ENCODE results near the gene CLIC5. TPM values are rescaled to one million over a fixed set of nuclear protein-coding genes. Genes with fewer than 3 reads are reported as not detected.

CLIC5 gene
- polyA plus RNA-seq, 1 donor from 2014 or later, result 0.22 TPM

GRCh38 chr6:45959534-45960145, 56.0 kb downstream of the CLIC5 start:
- H3F3A ChIP-seq (ENCODE audit: insufficient read depth, low read length, poor library complexity, severe bottlenecking), result no peaks in the 10 kb centered on the region
- H3K4me3 ChIP-seq (ENCODE audit: low read length), result no peak overlapping the region
- no peak overlapping the region for H3K9ac ChIP-seq (ENCODE audit: low read length)
- no peak overlapping the region for H3K27ac ChIP-seq (ENCODE audit: low read length)
- H3K4me2 ChIP-seq (ENCODE audit: low read length), result no peak overlapping the region
- TF ChIP-seq EZH2 (IDR thresholded peaks at IDR 0.05; ENCODE audit: borderline replicate concordance, insufficient read depth, low read length, poor library complexity, severe bottlenecking), result no peak
- TF ChIP-seq EP300 (conservative IDR thresholded peaks at IDR 0.05; ENCODE audit: poor library complexity, severe bottlenecking), result no peak
- TF ChIP-seq MXI1 (conservative IDR thresholded peaks at IDR 0.05; ENCODE audit: poor library complexity, severe bottlenecking), result no peak
- no peak for TF ChIP-seq REST (IDR thresholded peaks at IDR 0.05; ENCODE audit: borderline replicate concordance)
- TF ChIP-seq CTCF (IDR thresholded peaks at IDR 0.05; ENCODE audit: poor library complexity, severe bottlenecking), result no peak
- TF ChIP-seq TAF1 (IDR thresholded peaks at IDR 0.05; ENCODE audit: low read depth), result no peak
- TF ChIP-seq POLR2AphosphoS5 (IDR thresholded peaks at IDR 0.05), result no peak
- TF ChIP-seq SMC3 (conservative IDR thresholded peaks at IDR 0.05; ENCODE audit: poor library complexity), result no peak
- TF ChIP-seq RAD21 (conservative IDR thresholded peaks at IDR 0.05), result no peak
- no peaks in the 10 kb centered on the region for H3K9me3 ChIP-seq (ENCODE audit: low read length)
- H3K79me2 ChIP-seq (replicated peaks; ENCODE audit: insufficient read depth, low read length), result no peaks in the 10 kb centered on the region
- H3K36me3 ChIP-seq (ENCODE audit: insufficient read depth, low read length), result no peaks in the 10 kb centered on the region
- H3K9me2 ChIP-seq (ENCODE audit: insufficient read depth, low read length), result no peaks in the 10 kb centered on the region
- no peak overlapping the region for H2AFZ ChIP-seq (ENCODE audit: low read depth, low read length)
- no peaks in the 10 kb centered on the region for H4K20me1 ChIP-seq (ENCODE audit: insufficient read depth)
- H3K27me3 ChIP-seq (ENCODE audit: insufficient read depth, low read depth, low read length), result no peaks in the 10 kb centered on the region

GRCh38 chr6:45956663-45957062, 59.0 kb downstream of the CLIC5 start:
- Histone ChIP-seq H2AFZ (ENCODE audit: low read depth, low read length) (no peak overlapping the region), H3K36me3 (ENCODE audit: insufficient read depth, low read length) (no peaks in the 10 kb centered on the region), H3K4me3 (ENCODE audit: low read length) (no peak overlapping the region), H3K4me2 (ENCODE audit: low read length) (no peak overlapping the region), H3F3A (ENCODE audit: insufficient read depth, low read length, poor library complexity, severe bottlenecking) (no peaks in the 10 kb centered on the region), H3K9me3 (ENCODE audit: low read length) (no peaks in the 10 kb centered on the region), H3K27ac (ENCODE audit: low read length) (no peak overlapping the region), H4K20me1 (ENCODE audit: insufficient read depth) (no peaks in the 10 kb centered on the region), H3K79me2 (replicated peaks; ENCODE audit: insufficient read depth, low read length) (no peaks in the 10 kb centered on the region), H3K9ac (ENCODE audit: low read length) (no peak overlapping the region), H3K9me2 (ENCODE audit: insufficient read depth, low read length) (no peaks in the 10 kb centered on the region), H3K27me3 (ENCODE audit: insufficient read depth, low read depth, low read length) (no peaks in the 10 kb centered on the region)
- TF ChIP-seq EZH2 (IDR thresholded peaks at IDR 0.05; ENCODE audit: borderline replicate concordance, insufficient read depth, low read length, poor library complexity, severe bottlenecking), result no peak
- no peak for TF ChIP-seq SMC3 (conservative IDR thresholded peaks at IDR 0.05; ENCODE audit: poor library complexity)
- TF ChIP-seq EP300 (conservative IDR thresholded peaks at IDR 0.05; ENCODE audit: poor library complexity, severe bottlenecking), result no peak
- TF ChIP-seq TAF1 (IDR thresholded peaks at IDR 0.05; ENCODE audit: low read depth), result no peak
- TF ChIP-seq CTCF (IDR thresholded peaks at IDR 0.05; ENCODE audit: poor library complexity, severe bottlenecking), result no peak
- TF ChIP-seq RAD21 (conservative IDR thresholded peaks at IDR 0.05), result no peak
- peak; percentile 47 for TF ChIP-seq POLR2AphosphoS5 (IDR thresholded peaks at IDR 0.05)
- TF ChIP-seq MXI1 (conservative IDR thresholded peaks at IDR 0.05; ENCODE audit: poor library complexity, severe bottlenecking), result no peak
- peak; percentile 29 for TF ChIP-seq REST (IDR thresholded peaks at IDR 0.05; ENCODE audit: borderline replicate concordance)
